Left ventricle myocardium inferior (tissue), 1 donor: ENCODE results near the gene NRXN3. TPM values are rescaled to one million over a fixed set of nuclear protein-coding genes. Genes with fewer than 3 reads are reported as not detected.

Source experiments
- DNase-seq: peaks from one replicate; pipeline ENCODE4 v3.0.0-alpha.2; 2020
- H3K27ac ChIP-seq: fragments of 200-600 bp; replicated peaks from 2 replicates; pipeline ENCODE4 v1.8.0; 2021
- H3K27me3 ChIP-seq: fragments of 200-600 bp; 2 replicates; pipeline ENCODE4 v1.8.0; 2021; ENCODE audit warnings: low read depth
- H3K36me3 ChIP-seq: fragments of 200-600 bp; 2 replicates; pipeline ENCODE4 v1.8.0; 2021
- H3K4me1 ChIP-seq: fragments of 200-600 bp; 2 replicates; pipeline ENCODE4 v1.8.0; 2021
- H3K4me3 ChIP-seq: fragments of 200-600 bp; 2 replicates; pipeline ENCODE4 v1.8.0; 2021; ENCODE audit warnings: mild to moderate bottlenecking, moderate library complexity
- H3K9me3 ChIP-seq: fragments of 200-600 bp; replicated peaks from 2 replicates; pipeline ENCODE4 v1.8.0; 2021
- CTCF ChIP-seq: fragments of 200-600 bp; IDR thresholded peaks from 2 replicates; pipeline ENCODE4 v1.8.0; 2021; ENCODE audit warnings: antibody characterized with exemption, mild to moderate bottlenecking, borderline replicate concordance
- intact Hi-C: fragments of 100-400 bp; cut with micrococcal nuclease; formaldehyde crosslinking; loops from one replicate; pipeline ENCODE4 v1.11.0; 2022
- total RNA-seq: library from RNA; stranded (reverse); fragmentation: NEBNext Ultra II Directional; extraction: Animal tissue kit (Norgen Biotek cat#: 25700); gene quantifications from one replicate; pipeline ENCODE4 v1.2.1, GENCODE V29; 2021
- donor health status: DM: no; HTN: yes; CAD: no; lungs with severe emphysema.

Gene NRXN3
- total RNA-seq, 1 donor from 2014 or later = 1.2 TPM

GRCh38 chr14:79598339-79598738 is 1428.2 kb downstream of the NRXN3 start:
- no peak for TF ChIP-seq CTCF
- Histone ChIP-seq H3K27ac (no peak overlapping the region), H3K27me3 (no peaks in the 10 kb centered on the region), H3K4me3 (no peak overlapping the region), H3K4me1 (no peaks in the 10 kb centered on the region), H3K9me3 (peaks cover 3% of the 10 kb centered on the region), H3K36me3 (no peaks in the 10 kb centered on the region)
- intact Hi-C loops = no loop called here
- no peak for DNase-seq

GRCh38 chr14:79599239-79599638 is 1429.1 kb downstream of the NRXN3 start:
- intact Hi-C loops = no loop called here
- H3K27me3 ChIP-seq = no peaks in the 10 kb centered on the region
- no peak for DNase-seq
- H3K4me1 ChIP-seq = no peaks in the 10 kb centered on the region
- H3K27ac ChIP-seq = no peak overlapping the region
- no peak overlapping the region for H3K4me3 ChIP-seq
- H3K9me3 ChIP-seq = peaks cover 3% of the 10 kb centered on the region
- no peak for TF ChIP-seq CTCF
- H3K36me3 ChIP-seq = no peaks in the 10 kb centered on the region

- Histone ChIP-seq H3K27me3 (no peaks in the 10 kb centered on the region), H3K4me1 (no peaks in the 10 kb centered on the region), H3K4me3 (no peak overlapping the region), H3K9me3 (peaks cover 3% of the 10 kb centered on the region), H3K36me3 (no peaks in the 10 kb centered on the region), H3K27ac (no peak overlapping the region)
- no peak for DNase-seq
- intact Hi-C loops = no loop called here
- TF ChIP-seq CTCF = no peak
These were observed 1430.2 kb downstream of the NRXN3 start for GRCh38 chr14:79600406-79600805.

- Histone ChIP-seq H3K4me1 (no peaks in the 10 kb centered on the region), H3K36me3 (no peaks in the 10 kb centered on the region), H3K9me3 (peaks cover 3% of the 10 kb centered on the region), H3K27me3 (no peaks in the 10 kb centered on the region), H3K27ac (no peak overlapping the region), H3K4me3 (no peak overlapping the region)
- intact Hi-C loops = no loop called here
- no peak for DNase-seq
- TF ChIP-seq CTCF = no peak
These were observed 1431.4 kb downstream of the NRXN3 start for GRCh38 chr14:79601579-79601978.

GRCh38 chr14:79602045-79602444 is 1431.9 kb downstream of the NRXN3 start:
- no peak for DNase-seq
- no peak overlapping the region for H3K4me3 ChIP-seq
- H3K4me1 ChIP-seq = no peaks in the 10 kb centered on the region
- H3K27me3 ChIP-seq = no peaks in the 10 kb centered on the region
- no peak for TF ChIP-seq CTCF
- H3K27ac ChIP-seq = no peak overlapping the region
- intact Hi-C loops = no loop called here
- no peaks in the 10 kb centered on the region for H3K36me3 ChIP-seq
- H3K9me3 ChIP-seq = peaks cover 3% of the 10 kb centered on the region

GRCh38 chr14:79602742-79603141 is 1432.6 kb downstream of the NRXN3 start:
- no peak for TF ChIP-seq CTCF
- intact Hi-C loops = no loop called here
- Histone ChIP-seq H3K27me3 (no peaks in the 10 kb centered on the region), H3K4me1 (no peaks in the 10 kb centered on the region), H3K4me3 (no peak overlapping the region), H3K27ac (no peak overlapping the region), H3K36me3 (no peaks in the 10 kb centered on the region), H3K9me3 (peaks cover 3% of the 10 kb centered on the region)
- DNase-seq = no peak
